ENCODE data around the gene MLLT6. TPM values are rescaled to one million over a fixed set of nuclear protein-coding genes. Genes with fewer than 3 reads are reported as not detected.

Gene MLLT6
- total and polyA plus RNA-seq, 2 of the 13 experiments (the other 11 are each of a cell fraction or from before 2014, with no cell fraction given) = 50.7 to 69.5 TPM

DNA sequence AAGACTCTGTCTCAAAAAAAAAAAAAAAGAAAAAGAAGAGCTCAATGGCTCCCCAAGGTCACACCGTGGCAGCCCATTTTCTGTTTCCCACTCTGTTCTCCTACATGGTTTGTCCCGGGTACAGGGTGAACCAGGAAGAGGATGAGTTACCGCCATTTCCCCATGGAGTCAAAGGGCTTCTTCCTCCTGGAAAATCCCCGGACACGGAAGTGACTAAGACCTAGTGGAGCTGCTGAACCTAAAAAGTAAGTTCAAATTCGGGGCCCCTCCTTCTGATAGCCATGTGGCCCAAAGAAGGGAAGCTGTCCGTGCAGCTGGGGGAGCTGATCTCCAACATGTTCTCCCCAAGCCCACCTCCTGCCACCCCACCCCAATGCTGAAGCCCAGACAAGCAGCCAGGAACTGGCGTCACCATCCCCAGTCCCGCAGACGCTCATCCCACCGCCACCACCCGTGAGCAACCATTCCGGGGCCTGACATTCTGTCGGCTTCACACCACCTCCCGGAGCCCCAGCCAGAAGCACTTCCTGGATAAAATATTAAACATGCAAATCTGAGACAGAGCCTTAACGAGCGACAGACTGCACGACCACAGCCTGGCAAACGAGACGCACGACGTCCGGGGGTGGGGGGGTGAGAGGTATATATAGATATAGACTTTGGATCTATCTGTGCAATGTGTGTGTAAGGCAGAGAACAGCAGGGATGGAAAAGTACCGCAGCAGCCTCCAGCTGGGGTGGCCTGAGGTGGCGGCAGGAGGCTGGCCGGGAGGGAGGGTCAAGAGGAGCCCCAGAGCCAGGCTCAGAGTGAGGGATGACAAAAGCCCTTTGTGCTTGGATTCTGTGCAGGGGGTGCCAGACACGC, 47.9 kb upstream of the MLLT6 start (continued):
- TF ChIP-seq, protein P1, sequence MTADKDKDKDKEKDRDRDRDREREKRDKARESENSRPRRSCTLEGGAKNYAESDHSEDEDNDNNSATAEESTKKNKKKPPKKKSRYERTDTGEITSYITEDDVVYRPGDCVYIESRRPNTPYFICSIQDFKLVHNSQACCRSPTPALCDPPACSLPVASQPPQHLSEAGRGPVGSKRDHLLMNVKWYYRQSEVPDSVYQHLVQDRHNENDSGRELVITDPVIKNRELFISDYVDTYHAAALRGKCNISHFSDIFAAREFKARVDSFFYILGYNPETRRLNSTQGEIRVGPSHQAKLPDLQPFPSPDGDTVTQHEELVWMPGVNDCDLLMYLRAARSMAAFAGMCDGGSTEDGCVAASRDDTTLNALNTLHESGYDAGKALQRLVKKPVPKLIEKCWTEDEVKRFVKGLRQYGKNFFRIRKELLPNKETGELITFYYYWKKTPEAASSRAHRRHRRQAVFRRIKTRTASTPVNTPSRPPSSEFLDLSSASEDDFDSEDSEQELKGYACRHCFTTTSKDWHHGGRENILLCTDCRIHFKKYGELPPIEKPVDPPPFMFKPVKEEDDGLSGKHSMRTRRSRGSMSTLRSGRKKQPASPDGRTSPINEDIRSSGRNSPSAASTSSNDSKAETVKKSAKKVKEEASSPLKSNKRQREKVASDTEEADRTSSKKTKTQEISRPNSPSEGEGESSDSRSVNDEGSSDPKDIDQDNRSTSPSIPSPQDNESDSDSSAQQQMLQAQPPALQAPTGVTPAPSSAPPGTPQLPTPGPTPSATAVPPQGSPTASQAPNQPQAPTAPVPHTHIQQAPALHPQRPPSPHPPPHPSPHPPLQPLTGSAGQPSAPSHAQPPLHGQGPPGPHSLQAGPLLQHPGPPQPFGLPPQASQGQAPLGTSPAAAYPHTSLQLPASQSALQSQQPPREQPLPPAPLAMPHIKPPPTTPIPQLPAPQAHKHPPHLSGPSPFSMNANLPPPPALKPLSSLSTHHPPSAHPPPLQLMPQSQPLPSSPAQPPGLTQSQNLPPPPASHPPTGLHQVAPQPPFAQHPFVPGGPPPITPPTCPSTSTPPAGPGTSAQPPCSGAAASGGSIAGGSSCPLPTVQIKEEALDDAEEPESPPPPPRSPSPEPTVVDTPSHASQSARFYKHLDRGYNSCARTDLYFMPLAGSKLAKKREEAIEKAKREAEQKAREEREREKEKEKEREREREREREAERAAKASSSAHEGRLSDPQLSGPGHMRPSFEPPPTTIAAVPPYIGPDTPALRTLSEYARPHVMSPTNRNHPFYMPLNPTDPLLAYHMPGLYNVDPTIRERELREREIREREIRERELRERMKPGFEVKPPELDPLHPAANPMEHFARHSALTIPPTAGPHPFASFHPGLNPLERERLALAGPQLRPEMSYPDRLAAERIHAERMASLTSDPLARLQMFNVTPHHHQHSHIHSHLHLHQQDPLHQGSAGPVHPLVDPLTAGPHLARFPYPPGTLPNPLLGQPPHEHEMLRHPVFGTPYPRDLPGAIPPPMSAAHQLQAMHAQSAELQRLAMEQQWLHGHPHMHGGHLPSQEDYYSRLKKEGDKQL (CRISPR knock-in tag; IDR thresholded peaks at IDR 0.05; ENCODE audit: low read depth) = no peak
- TF ChIP-seq ZSCAN21 (CRISPR knock-in tag; IDR thresholded peaks at IDR 0.05; ENCODE audit: borderline replicate concordance) (peak; percentile 23), ZNF879 (CRISPR knock-in tag; IDR thresholded peaks at IDR 0.05) (no peak; the same call in 1 of the 2 replicates), ZNF678 (CRISPR knock-in tag; IDR thresholded peaks at IDR 0.05) (no peak; the same call in 1 of the 2 replicates), DMAP1 (CRISPR knock-in tag; IDR thresholded peaks at IDR 0.05) (peak; percentile 97), IKZF1 (IDR thresholded peaks at IDR 0.05) (no peak), NAIF1 (CRISPR knock-in tag; IDR thresholded peaks at IDR 0.05; ENCODE audit: borderline replicate concordance) (peak; percentile 80; the same call in 1 of the 2 replicates), CENPT (CRISPR knock-in tag; IDR thresholded peaks at IDR 0.05; ENCODE audit: low read depth) (no peak), TARDBP (CRISPR knock-in tag; IDR thresholded peaks at IDR 0.05) (peak; percentile 96), HDAC6 (IDR thresholded peaks at IDR 0.05; ENCODE audit: low read depth, low read length) (no peak)
- TF ChIP-seq, protein P2, sequence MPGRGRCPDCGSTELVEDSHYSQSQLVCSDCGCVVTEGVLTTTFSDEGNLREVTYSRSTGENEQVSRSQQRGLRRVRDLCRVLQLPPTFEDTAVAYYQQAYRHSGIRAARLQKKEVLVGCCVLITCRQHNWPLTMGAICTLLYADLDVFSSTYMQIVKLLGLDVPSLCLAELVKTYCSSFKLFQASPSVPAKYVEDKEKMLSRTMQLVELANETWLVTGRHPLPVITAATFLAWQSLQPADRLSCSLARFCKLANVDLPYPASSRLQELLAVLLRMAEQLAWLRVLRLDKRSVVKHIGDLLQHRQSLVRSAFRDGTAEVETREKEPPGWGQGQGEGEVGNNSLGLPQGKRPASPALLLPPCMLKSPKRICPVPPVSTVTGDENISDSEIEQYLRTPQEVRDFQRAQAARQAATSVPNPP (CRISPR knock-in tag; IDR thresholded peaks at IDR 0.05) = no peak; the same call in 1 of the 2 replicates
- TF ChIP-seq, protein P3, sequence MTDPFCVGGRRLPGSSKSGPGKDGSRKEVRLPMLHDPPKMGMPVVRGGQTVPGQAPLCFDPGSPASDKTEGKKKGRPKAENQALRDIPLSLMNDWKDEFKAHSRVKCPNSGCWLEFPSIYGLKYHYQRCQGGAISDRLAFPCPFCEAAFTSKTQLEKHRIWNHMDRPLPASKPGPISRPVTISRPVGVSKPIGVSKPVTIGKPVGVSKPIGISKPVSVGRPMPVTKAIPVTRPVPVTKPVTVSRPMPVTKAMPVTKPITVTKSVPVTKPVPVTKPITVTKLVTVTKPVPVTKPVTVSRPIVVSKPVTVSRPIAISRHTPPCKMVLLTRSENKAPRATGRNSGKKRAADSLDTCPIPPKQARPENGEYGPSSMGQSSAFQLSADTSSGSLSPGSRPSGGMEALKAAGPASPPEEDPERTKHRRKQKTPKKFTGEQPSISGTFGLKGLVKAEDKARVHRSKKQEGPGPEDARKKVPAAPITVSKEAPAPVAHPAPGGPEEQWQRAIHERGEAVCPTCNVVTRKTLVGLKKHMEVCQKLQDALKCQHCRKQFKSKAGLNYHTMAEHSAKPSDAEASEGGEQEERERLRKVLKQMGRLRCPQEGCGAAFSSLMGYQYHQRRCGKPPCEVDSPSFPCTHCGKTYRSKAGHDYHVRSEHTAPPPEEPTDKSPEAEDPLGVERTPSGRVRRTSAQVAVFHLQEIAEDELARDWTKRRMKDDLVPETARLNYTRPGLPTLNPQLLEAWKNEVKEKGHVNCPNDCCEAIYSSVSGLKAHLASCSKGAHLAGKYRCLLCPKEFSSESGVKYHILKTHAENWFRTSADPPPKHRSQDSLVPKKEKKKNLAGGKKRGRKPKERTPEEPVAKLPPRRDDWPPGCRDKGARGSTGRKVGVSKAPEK (CRISPR knock-in tag; IDR thresholded peaks at IDR 0.05; ENCODE audit: borderline replicate concordance) = no peak
- TF ChIP-seq, protein P4, sequence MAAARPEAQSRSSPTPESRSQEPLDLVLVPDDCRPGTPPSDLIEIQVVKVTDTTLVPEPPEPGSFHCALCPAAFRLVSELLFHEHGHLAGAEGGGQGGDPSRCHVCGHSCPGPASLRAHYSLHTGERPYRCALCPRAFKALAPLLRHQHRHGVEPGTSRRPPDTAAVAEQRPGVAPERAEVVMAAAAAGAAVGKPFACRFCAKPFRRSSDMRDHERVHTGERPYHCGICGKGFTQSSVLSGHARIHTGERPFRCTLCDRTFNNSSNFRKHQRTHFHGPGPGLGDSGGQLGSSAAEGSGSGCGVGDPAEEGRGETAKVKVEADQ (CRISPR knock-in tag; IDR thresholded peaks at IDR 0.05; ENCODE audit: borderline replicate concordance) = peak; percentile 74
- TF ChIP-seq, protein P5, sequence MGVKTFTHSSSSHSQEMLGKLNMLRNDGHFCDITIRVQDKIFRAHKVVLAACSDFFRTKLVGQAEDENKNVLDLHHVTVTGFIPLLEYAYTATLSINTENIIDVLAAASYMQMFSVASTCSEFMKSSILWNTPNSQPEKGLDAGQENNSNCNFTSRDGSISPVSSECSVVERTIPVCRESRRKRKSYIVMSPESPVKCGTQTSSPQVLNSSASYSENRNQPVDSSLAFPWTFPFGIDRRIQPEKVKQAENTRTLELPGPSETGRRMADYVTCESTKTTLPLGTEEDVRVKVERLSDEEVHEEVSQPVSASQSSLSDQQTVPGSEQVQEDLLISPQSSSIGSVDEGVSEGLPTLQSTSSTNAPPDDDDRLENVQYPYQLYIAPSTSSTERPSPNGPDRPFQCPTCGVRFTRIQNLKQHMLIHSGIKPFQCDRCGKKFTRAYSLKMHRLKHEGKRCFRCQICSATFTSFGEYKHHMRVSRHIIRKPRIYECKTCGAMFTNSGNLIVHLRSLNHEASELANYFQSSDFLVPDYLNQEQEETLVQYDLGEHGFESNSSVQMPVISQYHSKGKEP (CRISPR knock-in tag; IDR thresholded peaks at IDR 0.05) = 0 out of 2 replicates have a peak, but pooled peaks have one; percentile 11
- TF ChIP-seq, protein P6, sequence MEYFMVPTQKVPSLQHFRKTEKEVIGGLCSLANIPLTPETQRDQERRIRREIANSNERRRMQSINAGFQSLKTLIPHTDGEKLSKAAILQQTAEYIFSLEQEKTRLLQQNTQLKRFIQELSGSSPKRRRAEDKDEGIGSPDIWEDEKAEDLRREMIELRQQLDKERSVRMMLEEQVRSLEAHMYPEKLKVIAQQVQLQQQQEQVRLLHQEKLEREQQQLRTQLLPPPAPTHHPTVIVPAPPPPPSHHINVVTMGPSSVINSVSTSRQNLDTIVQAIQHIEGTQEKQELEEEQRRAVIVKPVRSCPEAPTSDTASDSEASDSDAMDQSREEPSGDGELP (IDR thresholded peaks at IDR 0.05; ENCODE audit: borderline replicate concordance, low read depth) = peak; percentile 97

All from HepG2 (cell line).